Transverse colon (tissue), 4 donors: Measurements from ENCODE around the gene PMIS2. TPM values are rescaled to one million over a fixed set of nuclear protein-coding genes. Genes with fewer than 3 reads are reported as not detected.

Source experiments
- DNase-seq: peaks from one replicate; pipeline ENCODE4 v3.0.0-alpha.2; 2019
- H3K27ac ChIP-seq, 4 donors: fragments of 200-600 bp; sonication (generic); 2 replicates each; pipeline ENCODE4 v1.5.1; 2016 to 2018; ENCODE audit warnings: inconsistent platforms in 4 of 4
- H3K27me3 ChIP-seq: fragments of 200-600 bp; sonication (generic); 2 replicates; pipeline ENCODE4 v1.5.1; 2017; ENCODE audit warnings: inconsistent platforms
- H3K36me3 ChIP-seq, 4 donors: fragments of 200-600 bp; sonication (generic); 2 replicates each; pipeline ENCODE4 v1.5.1; 2017 to 2019; ENCODE audit warnings: inconsistent platforms in 4 of 4
- H3K4me1 ChIP-seq, 4 donors: fragments of 200-600 bp; sonication (generic); 2 replicates each; pipeline ENCODE4 v1.5.1; 2017 to 2020; ENCODE audit warnings: inconsistent platforms in 4 of 4
- H3K4me3 ChIP-seq, 4 donors: fragments of 200-600 bp; sonication (generic); 1 replicate in 1 of 4; 2 replicates in 3 of 4; pipeline versions ENCODE4 v1.5.1 to v1.6.1; 2017 to 2019; ENCODE audit warnings: inconsistent platforms in 4 of 4
- H3K9me3 ChIP-seq, 2 donors: fragments of 200-600 bp; sonication (generic); 2 replicates each; pipeline ENCODE4 v1.5.1; 2017 to 2019; ENCODE audit warnings: inconsistent platforms in 2 of 2
- CTCF ChIP-seq, 5 experiments: fragments of 200-600 bp in 3 of 5; fragments of 450-650 bp in 2 of 5; sonication (generic) in 3 of 5; IDR thresholded peaks; 1 replicate in 2 of 5; 2 replicates in 3 of 5; pipeline ENCODE4 v1.5.1; 2016 to 2017; ENCODE audit warnings: antibody characterized with exemption in 5 of 5, inconsistent platforms in 3 of 5, mild to moderate bottlenecking in 2 of 5, moderate library complexity in 1 of 5
- EP300 ChIP-seq: sonication (generic); formaldehyde crosslinking; IDR thresholded peaks from one replicate; pipeline ENCODE4 v1.6.1; 2017; ENCODE audit warnings: antibody characterized with exemption, low read depth
- POLR2A ChIP-seq: fragments of 450-650 bp; IDR thresholded peaks from one replicate; pipeline ENCODE4 v1.6.1; 2016; ENCODE audit warnings: antibody characterized with exemption, mild to moderate bottlenecking, moderate library complexity
- POLR2AphosphoS5 ChIP-seq, 3 donors: sonication (generic); formaldehyde crosslinking; IDR thresholded peaks; one replicate each; pipeline ENCODE4 v1.6.1; 2016; ENCODE audit warnings: antibody characterized with exemption in 3 of 3
- WGBS, 2 donors: methylation state at CpG; one replicate each; pipeline ENCODE4 v1.1.5; 2018; ENCODE audit warnings: low coverage in 1 of 2; 5-methylcytosine and 5-hydroxymethylcytosine counted together
- in situ Hi-C, 4 donors: fragments of 200-750 bp; cut with MboI; loops; one replicate each; pipeline versions ENCODE4 v1.15.0 to v1.15.1; 2017; ENCODE audit warnings: low sequenced_read_pairs in 3 of 4, low pct_ligation_motif_present in 1 of 4, low pct_unique_long_range_greater_than_20kb in 1 of 4
- intact Hi-C: fragments of 100-400 bp; cut with DNase I; formaldehyde crosslinking; loops from one replicate; pipeline ENCODE4 v1.15.1; 2023; ENCODE audit warnings: low total_unique reads
- total RNA-seq, 4 donors: library from RNA; depleted of rRNA; stranded (reverse); fragments of >200 nt; gene quantifications; one replicate each; pipeline ENCODE4 v1.1.0, GENCODE V29; 2016

PMIS2 gene
- total RNA-seq = not detected

GRCh38 chr19:35585848-35586247 lies at the start of gene PMIS2:
TSS of gene PMIS2 (plus strand) at chr19:35586173. CDS start at chr19:35586260, 87 bp downstream.
- H3K4me1 ChIP-seq = no peaks in the 10 kb centered on the region
- in situ Hi-C loops (no loop called here), intact Hi-C loops (no loop called here)
- no peaks in the 10 kb centered on the region for H3K9me3 ChIP-seq
- peaks cover 4% of the 10 kb centered on the region for H3K27me3 ChIP-seq
- no peak within 1 kb of the TSS for H3K4me3 ChIP-seq
- TF ChIP-seq POLR2AphosphoS5 (IDR thresholded peaks at IDR 0.05) = no peak
- no peak for TF ChIP-seq POLR2A
- TF ChIP-seq CTCF (IDR thresholded peaks at IDR 0.05) = no peak
- TF ChIP-seq EP300 = no peak
- H3K27ac ChIP-seq = no peak within 1 kb of the TSS
- DNase-seq = no peak
- WGBS, 2 donors = 53 to 54% methylated on average over 4 to 16 of the region's 16 CpGs
- H3K36me3 ChIP-seq = no peaks in the 10 kb centered on the region

DNA sequence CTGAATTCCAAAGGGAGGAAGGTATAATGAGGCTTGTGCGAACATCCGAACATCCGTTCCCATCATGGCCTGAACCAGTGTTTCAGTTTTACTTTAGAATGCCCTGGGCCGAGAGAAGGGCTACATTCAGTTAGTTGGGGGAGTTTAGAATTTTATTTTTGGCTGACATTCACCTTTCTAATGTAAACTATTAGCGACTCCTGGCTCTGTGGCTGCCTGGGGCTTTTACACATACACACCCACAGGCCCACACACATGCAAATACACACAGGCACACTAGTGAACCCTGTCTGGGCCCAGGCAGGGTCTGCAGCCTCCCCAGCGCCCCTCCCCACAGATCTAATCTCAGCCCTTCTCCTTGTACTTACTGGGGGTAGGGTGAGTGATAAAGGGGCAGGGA lies 46.7 kb upstream of the PMIS2 start:
- no peak overlapping the region for H3K4me3 ChIP-seq
- no peaks in the 10 kb centered on the region for H3K9me3 ChIP-seq
- no peak for DNase-seq
- TF ChIP-seq CTCF (IDR thresholded peaks at IDR 0.05) = no peak
- TF ChIP-seq POLR2A = no peak
- no peak for TF ChIP-seq EP300
- no peak for TF ChIP-seq POLR2AphosphoS5 (IDR thresholded peaks at IDR 0.05)
- H3K4me1 ChIP-seq = peaks cover 0 to 4% (median 1%) of the 10 kb centered on the region in 4 donors
- H3K27me3 ChIP-seq = peaks cover 9% of the 10 kb centered on the region
- no peaks in the 10 kb centered on the region for H3K36me3 ChIP-seq
- no peak overlapping the region for H3K27ac ChIP-seq
- intact Hi-C loops (no loop called here), in situ Hi-C loops (no loop called here)
- 18 to 71% methylated on average over 3 to 6 of the region's 6 CpGs for WGBS, 2 donors

GRCh38 chr19:35539850-35540249 lies 46.1 kb upstream of the PMIS2 start:
- WGBS, 2 donors = 76 to 95% methylated on average over 3 to 12 of the region's 12 CpGs
- no peaks in the 10 kb centered on the region for H3K36me3 ChIP-seq
- DNase-seq = no peak
- peaks cover 5 to 10% (median 6%) of the 10 kb centered on the region in 4 donors for H3K4me1 ChIP-seq
- H3K9me3 ChIP-seq = no peaks in the 10 kb centered on the region
- TF ChIP-seq EP300 = no peak
- TF ChIP-seq POLR2AphosphoS5 (IDR thresholded peaks at IDR 0.05) = no peak
- TF ChIP-seq POLR2A = no peak
- TF ChIP-seq CTCF (IDR thresholded peaks at IDR 0.05) = no peak
- peaks cover 4% of the 10 kb centered on the region for H3K27me3 ChIP-seq
- intact Hi-C loops = loop anchor here (10.0 kb wide), 2 partner anchors 95 to 175 kb away; partner anchors contain the start of gene KMT2B
- in situ Hi-C loops = no loop called here
- H3K27ac ChIP-seq = no peak overlapping the region
- no peak overlapping the region for H3K4me3 ChIP-seq

GRCh38 chr19:35540356-35540927 lies 45.5 kb upstream of the PMIS2 start:
- TF ChIP-seq POLR2AphosphoS5 (IDR thresholded peaks at IDR 0.05) = no peak
- no peak for TF ChIP-seq CTCF (IDR thresholded peaks at IDR 0.05)
- TF ChIP-seq POLR2A = no peak
- no peak for TF ChIP-seq EP300
- Histone ChIP-seq H3K4me1 (peaks cover 5 to 11% (median 6%) of the 10 kb centered on the region in 4 donors), H3K27ac (no peak overlapping the region), H3K9me3 (no peaks in the 10 kb centered on the region), H3K4me3 (no peak overlapping the region), H3K27me3 (no peaks in the 10 kb centered on the region), H3K36me3 (no peaks in the 10 kb centered on the region)
- DNase-seq = no peak
- intact Hi-C loops = loop anchor here (10.0 kb wide), 2 partner anchors 94 to 174 kb away; partner anchors contain the start of gene KMT2B
- 57 to 75% methylated on average over 3 to 7 of the region's 7 CpGs for WGBS, 2 donors
- in situ Hi-C loops = no loop called here
